Breast epithelium (tissue), 3 donors: Measurements from ENCODE around the gene EIF4G3.

Experiments used
- CTCF ChIP-seq, 3 donors: fragments of 450-650 bp; IDR thresholded peaks; one replicate each; pipeline ENCODE4 v1.5.1; 2016 to 2017; ENCODE audit warnings: antibody characterized with exemption in 3 of 3, mild to moderate bottlenecking in 3 of 3, moderate library complexity in 3 of 3
- POLR2A ChIP-seq: fragments of 450-650 bp; IDR thresholded peaks from one replicate; pipeline ENCODE4 v1.6.1; 2016; ENCODE audit warnings: antibody characterized with exemption, mild to moderate bottlenecking, moderate library complexity
- POLR2AphosphoS5 ChIP-seq, 3 donors: sonication (generic); formaldehyde crosslinking; IDR thresholded peaks; one replicate each; pipeline ENCODE4 v1.6.1; 2017; ENCODE audit warnings: antibody characterized with exemption in 3 of 3

- TF ChIP-seq CTCF (IDR thresholded peaks at IDR 0.05) (no peak), POLR2AphosphoS5 (IDR thresholded peaks at IDR 0.05) (no peak), POLR2A (no peak)
Observed at GRCh38 chr1:20885121-20885520, 291.6 kb downstream of the EIF4G3 start.
